NCI-H510A (cell line): ENCODE results near the gene COL6A5.
"Not testable (repeated sequence)": the region's sequence is repeated elsewhere in the genome, so short reads cannot be mapped to it uniquely, and the experiment has no call there.

Experiments used
- DNase-seq: peaks from one replicate; lab custom pipeline; 2025; lab: John Stamatoyannopoulos, UW

The COL6A5 gene

GRCh38 chr3:130345487-130346079 lies at the start of gene COL6A5:
TSS of gene COL6A5 (plus strand) at chr3:130345672. CDS start at chr3:130373639, 27,967 bp downstream.
- DNase-seq: no peak

DNA sequence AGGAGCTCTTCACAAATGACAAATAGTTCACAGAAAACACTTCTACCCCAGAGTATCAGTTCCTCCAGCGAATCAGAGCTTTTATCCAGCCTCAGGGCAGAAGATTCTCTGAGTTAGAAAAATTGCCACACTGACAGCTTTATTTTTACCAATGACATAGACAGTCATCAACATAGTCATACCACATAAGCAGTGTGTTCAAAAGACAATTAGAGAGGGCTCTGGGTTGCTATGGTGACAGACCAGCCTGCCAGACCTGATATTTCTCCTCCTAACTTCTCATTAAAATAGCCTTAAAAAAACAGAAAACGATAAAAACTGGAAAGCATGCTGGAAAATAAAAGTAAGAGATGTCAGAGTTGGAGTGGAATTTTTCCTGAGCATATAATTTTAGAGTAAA lies 45.9 kb upstream of the COL6A5 start:
- DNase-seq: no peak

GRCh38 chr3:130300888-130301287 lies 44.6 kb upstream of the COL6A5 start:
- no peak for DNase-seq

- no peak for DNase-seq
These were observed 35.4 kb upstream of the COL6A5 start for GRCh38 chr3:130310109-130310508.

DNA sequence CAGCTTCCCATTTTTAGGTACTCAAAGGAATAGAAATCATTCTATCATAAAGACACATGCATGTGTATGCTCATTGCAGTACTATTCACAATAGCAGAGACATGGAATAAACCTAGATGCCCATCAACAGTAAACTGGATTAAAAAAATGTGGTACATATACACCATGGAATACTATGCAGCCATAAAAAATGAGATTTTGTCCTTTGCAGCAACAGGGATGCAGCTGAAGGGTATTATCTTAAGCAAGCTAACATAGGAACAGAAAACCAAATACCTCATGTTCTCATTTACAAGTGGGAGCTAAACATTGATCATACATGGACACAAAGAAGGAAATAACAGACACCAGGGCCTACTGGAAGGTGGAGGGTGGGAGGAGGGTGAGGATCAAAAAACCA lies 33.1 kb upstream of the COL6A5 start:
- no peak for DNase-seq

GRCh38 chr3:130316169-130316568 lies 29.3 kb upstream of the COL6A5 start:
- DNase-seq: no peak

- DNase-seq: no peak
These were observed 22.0 kb upstream of the COL6A5 start for GRCh38 chr3:130323503-130323902.

GRCh38 chr3:130340766-130341165 lies 4.7 kb upstream of the COL6A5 start:
- no peak for DNase-seq

DNA sequence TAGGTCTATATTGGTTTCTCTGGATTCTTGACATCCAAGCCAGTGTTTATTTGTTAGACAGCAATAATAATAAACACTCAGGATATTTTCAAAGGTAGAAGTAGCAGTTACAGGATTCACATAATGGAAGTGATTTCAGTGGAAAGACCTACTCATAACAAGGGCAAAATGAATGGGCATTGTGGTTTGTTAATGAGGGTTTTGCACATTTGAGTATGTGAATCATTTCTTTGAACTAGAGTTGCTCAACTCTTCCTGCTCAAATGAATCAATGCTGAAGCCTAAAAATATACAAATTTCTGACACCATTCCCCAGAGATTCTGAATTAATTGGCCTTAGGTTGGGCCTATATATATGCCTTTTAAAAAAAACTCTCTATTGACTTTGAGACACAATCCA lies 4.1 kb upstream of the COL6A5 start:
- DNase-seq: no peak

DNA sequence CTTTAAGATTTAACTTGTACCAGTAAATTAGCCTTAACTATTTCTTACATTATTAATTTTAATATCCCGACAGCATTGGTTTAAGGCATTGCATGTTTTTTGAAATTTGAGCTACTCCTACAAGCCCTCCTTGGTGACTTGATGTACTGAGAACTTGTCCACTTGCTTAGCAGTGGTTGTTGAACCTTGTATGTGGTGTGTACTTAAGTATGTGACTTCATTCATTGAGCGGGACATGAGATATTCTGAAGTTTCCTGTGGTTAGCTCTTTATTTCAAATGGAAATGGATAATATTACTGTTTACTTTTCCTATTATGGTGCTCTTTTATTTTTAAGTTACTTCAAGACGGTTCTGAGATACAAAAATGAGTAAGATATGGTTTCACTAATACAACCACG lies 3.6 kb upstream of the COL6A5 start:
- no peak for DNase-seq

DNA sequence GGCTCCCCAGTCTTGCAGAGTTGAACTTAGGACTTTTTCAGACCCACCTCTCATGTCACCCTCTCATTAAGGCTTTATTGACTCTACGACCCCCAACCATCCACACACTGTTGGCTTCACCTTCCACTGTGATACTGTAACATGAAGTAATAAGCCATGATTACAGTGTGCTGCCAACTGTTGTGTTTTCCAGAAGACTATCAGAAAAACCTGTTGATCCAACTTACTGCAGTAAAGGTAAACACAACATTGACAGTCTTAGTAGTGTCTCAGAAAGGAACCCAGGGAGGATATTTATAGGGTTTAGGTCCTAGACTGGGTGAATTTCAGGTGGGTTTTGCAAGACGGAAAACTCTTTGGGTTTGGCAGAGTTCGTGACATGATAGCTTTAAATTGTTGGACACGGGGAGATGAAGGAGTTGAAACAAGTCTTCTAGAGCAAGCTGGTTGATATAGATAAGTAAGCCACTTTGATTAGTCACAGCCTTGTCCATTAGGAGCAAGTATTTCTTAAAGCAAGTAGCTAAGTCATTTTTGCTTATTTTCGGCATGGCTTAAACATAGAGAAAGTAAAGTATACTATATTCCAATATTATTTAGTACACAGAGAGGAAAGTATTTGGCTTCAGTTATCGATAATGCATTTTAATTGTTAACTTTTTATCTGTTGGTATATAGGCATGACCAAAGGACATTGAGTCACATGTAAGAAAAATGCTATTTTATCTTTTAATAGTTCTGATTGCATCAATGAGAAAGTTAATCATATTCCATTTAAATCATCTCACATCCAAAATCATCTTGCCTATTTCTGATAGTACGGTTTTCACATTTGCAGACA lies 2.4 kb upstream of the COL6A5 start:
- no peak for DNase-seq

- DNase-seq: not testable (repeated sequence)
These were observed 2.8 kb downstream of the COL6A5 start for GRCh38 chr3:130348258-130348657.

GRCh38 chr3:130354430-130354829 lies 9.0 kb downstream of the COL6A5 start:
- DNase-seq: no peak

DNA sequence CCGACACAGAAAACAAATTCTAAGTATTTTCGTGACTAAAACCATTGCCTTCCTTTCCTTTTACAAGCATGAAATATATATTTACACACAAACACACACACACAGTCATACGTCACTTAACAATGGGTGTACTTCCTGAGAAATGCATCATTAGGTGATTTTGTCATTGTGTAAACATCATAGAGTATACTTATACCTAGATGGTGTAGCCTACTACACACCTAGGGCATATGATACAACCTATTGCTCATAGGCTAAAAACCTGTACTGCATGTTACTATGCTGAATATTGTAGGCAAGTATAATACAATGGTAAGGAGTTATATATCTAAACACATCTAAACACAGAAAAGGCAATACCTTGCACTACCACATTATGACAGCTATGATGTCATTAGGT lies 28.6 kb downstream of the COL6A5 start:
- no peak for DNase-seq

- DNase-seq: no peak
These were observed 29.4 kb downstream of the COL6A5 start for GRCh38 chr3:130374908-130375307.

- DNase-seq: no peak
These were observed 32.6 kb downstream of the COL6A5 start for GRCh38 chr3:130377960-130378676.

DNA sequence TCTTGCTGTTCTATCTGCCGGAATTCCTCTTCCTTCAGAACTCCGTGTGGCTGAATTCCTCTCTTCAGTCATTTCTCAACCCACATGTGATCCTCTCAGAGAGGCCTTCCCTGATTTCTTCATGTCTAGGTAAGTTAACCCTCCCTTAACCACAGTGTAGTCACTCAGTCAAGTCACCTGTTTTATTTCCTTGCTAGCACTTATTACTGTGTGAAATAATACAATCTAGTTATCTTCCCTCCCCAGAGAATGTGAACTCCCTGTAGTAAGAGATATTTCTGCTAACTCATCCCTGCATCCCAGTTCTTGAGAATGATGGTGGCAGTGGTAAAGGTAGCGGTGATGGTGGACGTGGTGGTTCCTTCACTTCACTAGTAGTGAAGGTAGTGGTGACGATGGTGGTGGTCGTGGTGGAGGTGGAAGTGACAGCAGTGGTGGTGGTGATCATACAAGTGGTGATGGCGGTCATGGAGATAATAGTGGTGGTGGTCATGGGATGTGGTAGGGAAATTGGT lies 33.3 kb downstream of the COL6A5 start:
- no peak for DNase-seq

- DNase-seq: no peak
These were observed 33.8 kb downstream of the COL6A5 start for GRCh38 chr3:130379274-130379673.

GRCh38 chr3:130380398-130380797 lies 34.9 kb downstream of the COL6A5 start:
- DNase-seq: no peak

DNA sequence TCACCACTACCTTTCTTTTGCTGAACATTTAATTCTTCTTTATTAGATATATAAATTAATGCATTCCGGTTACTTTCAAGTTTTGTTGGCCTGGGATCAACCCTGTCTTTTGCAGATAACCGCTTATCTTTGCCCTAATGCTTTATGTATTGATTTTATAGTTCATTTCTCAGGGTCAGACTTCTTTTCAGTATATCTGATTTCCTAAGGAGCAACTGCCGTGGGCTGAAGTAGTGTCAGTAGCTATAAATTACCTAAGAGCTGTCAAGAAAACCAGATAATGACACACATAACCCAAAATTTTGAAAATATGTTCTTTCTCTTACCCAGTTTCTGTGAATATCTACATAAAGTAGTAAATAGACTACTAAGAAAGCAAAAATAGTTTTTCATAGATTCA lies 38.0 kb downstream of the COL6A5 start:
- DNase-seq: no peak

- DNase-seq: no peak
These were observed 39.1 kb downstream of the COL6A5 start for GRCh38 chr3:130384476-130385025.

DNA sequence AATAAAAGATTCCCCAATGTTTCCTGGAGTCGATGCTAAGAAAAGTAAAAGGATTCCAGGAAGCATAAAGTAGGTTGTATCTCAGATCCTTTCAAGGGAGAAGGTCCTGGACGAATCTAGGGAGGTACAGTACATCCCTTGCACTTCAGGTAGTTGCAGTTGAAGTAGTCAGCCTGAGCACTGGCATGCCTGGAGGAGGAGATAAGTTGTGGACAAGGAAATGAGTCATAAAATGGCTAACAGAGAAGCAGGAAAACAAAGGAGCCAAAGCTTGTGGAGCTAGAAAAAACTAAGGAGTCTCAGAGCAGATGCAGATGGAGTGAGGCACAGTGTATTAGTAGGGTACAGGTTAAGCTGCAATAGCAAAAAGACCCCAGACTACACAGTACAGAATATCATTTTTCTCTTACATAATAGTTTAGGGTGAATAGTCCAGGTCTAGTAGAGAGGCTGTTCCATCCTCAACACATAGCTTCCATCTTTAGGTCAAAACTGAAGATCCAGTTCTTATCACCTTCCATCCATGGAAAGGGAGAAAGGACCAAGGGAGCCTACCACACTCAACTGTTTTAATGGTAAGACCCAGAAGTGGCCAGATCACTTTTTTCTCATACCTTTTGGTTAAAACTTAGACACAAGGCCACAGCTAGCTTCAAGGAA lies 41.3 kb downstream of the COL6A5 start:
- no peak for DNase-seq
